VCaP (cell line): ENCODE data around the gene KRTDAP.
A peak's percentile ranks its signal among the peaks of the same experiment; 100 is the strongest.

Experiments
- H3K27ac ChIP-seq: fragments of 450-650 bp; 2 replicates; pipeline ENCODE4 v1.5.1; 2017
- CTCF ChIP-seq: fragments of 450-650 bp; conservative IDR thresholded peaks from 2 replicates; pipeline ENCODE4 v1.5.1; 2017; ENCODE audit warnings: mild to moderate bottlenecking, moderate library complexity

KRTDAP gene

GRCh38 chr19:35447606-35448469, 42.4 kb downstream of the KRTDAP start, which contains the start of gene FFAR2:
TSS of gene FFAR2 (plus strand) at chr19:35448257. CDS start at chr19:35449715, 1,458 bp downstream.
- no peak for TF ChIP-seq CTCF

GRCh38 chr19:35445826-35446593, 44.3 kb downstream of the KRTDAP start:
- H3K27ac ChIP-seq, result 0 out of 2 replicates have a peak overlapping the region, but pooled peaks have one; percentile 97
- no peak for TF ChIP-seq CTCF

More at GRCh38 chr19:35447606-35448469, 42.4 kb downstream of the KRTDAP start, which contains the start of gene FFAR2:
- peak within 1 kb of the TSS; percentile 97 for H3K27ac ChIP-seq

GRCh38 chr19:35444735-35445134, 45.5 kb downstream of the KRTDAP start:
- TF ChIP-seq CTCF, result no peak
- H3K27ac ChIP-seq, result no peak overlapping the region

GRCh38 chr19:35442091-35442490, 48.2 kb downstream of the KRTDAP start:
- no peak for TF ChIP-seq CTCF
- peak overlapping the region; percentile 58 for H3K27ac ChIP-seq

GRCh38 chr19:35439921-35440320, 50.3 kb downstream of the KRTDAP start:
- H3K27ac ChIP-seq, result peak overlapping the region; percentile 58; the same call in 1 of the 2 replicates
- TF ChIP-seq CTCF, result no peak

- TF ChIP-seq CTCF, result no peak
- peak overlapping the region; percentile 100 for H3K27ac ChIP-seq
Observed at GRCh38 chr19:35438527-35438926, 51.7 kb downstream of the KRTDAP start.

- H3K27ac ChIP-seq, result peak overlapping the region; percentile 100
- no peak for TF ChIP-seq CTCF
Observed at GRCh38 chr19:35438096-35438495, 52.2 kb downstream of the KRTDAP start.
